ENCODE results near the gene MSL2. TPM values are rescaled to one million over a fixed set of nuclear protein-coding genes. Genes with fewer than 3 reads are reported as not detected.
"Not testable (repeated sequence)": the region's sequence is repeated elsewhere in the genome, so short reads cannot be mapped to it uniquely, and the experiment has no call there.

MSL2 gene
- total RNA-seq, 1 experiment from 2014 or later: 35.6 TPM

DNA sequence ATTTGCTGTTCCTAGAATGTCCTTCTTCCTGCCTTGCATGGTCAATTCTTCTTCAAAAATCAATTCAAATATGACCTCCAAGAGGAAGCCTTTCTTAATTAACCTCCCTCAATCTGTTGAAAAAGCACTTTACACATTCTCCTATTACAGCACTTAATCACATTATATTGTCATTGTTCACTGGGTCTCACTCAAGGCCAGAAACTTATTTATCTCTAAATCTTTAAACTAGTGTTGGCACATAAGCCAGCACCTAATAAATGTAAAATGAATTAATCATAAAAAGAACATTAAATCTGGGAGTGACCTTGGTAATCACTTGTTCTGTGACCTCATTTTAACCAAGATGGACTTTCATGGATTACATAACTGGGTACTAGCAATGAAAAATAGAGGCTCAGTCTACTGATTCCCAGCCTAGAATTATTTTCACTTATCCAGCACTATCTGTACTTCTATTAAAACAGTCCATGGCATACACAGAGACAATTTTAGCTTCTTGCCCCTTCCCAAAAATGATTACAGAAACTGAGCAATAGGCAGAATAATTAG, 22.1 kb downstream of the MSL2 start:
- ChIA-PET POLR2A (no interaction called here), CTCF (no interaction called here)
- BruUV-seq (replicated peaks): no TSS peak
- Histone ChIP-seq H3K27me3 (ENCODE audit: control insufficient read depth, insufficient read depth, low read length) (no peaks in the 10 kb centered on the region), H3K4me3 (ENCODE audit: low read depth in 2 of 2, low read length in 2 of 2) (no peak overlapping the region), H3K36me3 (ENCODE audit: control insufficient read depth, insufficient read depth, low read length) (no peaks in the 10 kb centered on the region), H3K9me3 (ENCODE audit: control insufficient read depth, insufficient read depth, low read depth, low read length) (no peaks in the 10 kb centered on the region), H3K4me1 (ENCODE audit: control insufficient read depth, insufficient read depth, low read length) (peaks cover 12% of the 10 kb centered on the region; the same call in 1 of the 2 replicates), H3K27ac (ENCODE audit: low read length) (no peak overlapping the region)
- DNase-seq (ENCODE audit: low read depth, low spot score) (no peak), ATAC-seq (no peak)
- TF ChIP-seq POLR2AphosphoS5 (IDR thresholded peaks at IDR 0.05; ENCODE audit: low read depth, low read length): no peak
- no peak for TF ChIP-seq SIN3A (IDR thresholded peaks at IDR 0.05; ENCODE audit: borderline replicate concordance, insufficient read depth, low read depth, low read length)
- TF ChIP-seq, protein P1, sequence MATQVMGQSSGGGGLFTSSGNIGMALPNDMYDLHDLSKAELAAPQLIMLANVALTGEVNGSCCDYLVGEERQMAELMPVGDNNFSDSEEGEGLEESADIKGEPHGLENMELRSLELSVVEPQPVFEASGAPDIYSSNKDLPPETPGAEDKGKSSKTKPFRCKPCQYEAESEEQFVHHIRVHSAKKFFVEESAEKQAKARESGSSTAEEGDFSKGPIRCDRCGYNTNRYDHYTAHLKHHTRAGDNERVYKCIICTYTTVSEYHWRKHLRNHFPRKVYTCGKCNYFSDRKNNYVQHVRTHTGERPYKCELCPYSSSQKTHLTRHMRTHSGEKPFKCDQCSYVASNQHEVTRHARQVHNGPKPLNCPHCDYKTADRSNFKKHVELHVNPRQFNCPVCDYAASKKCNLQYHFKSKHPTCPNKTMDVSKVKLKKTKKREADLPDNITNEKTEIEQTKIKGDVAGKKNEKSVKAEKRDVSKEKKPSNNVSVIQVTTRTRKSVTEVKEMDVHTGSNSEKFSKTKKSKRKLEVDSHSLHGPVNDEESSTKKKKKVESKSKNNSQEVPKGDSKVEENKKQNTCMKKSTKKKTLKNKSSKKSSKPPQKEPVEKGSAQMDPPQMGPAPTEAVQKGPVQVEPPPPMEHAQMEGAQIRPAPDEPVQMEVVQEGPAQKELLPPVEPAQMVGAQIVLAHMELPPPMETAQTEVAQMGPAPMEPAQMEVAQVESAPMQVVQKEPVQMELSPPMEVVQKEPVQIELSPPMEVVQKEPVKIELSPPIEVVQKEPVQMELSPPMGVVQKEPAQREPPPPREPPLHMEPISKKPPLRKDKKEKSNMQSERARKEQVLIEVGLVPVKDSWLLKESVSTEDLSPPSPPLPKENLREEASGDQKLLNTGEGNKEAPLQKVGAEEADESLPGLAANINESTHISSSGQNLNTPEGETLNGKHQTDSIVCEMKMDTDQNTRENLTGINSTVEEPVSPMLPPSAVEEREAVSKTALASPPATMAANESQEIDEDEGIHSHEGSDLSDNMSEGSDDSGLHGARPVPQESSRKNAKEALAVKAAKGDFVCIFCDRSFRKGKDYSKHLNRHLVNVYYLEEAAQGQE (IDR thresholded peaks at IDR 0.05; ENCODE audit: insufficient read depth in 1 of 2, low read depth in 2 of 2, low read length in 1 of 2): no peak
- TF ChIP-seq, protein P2, sequence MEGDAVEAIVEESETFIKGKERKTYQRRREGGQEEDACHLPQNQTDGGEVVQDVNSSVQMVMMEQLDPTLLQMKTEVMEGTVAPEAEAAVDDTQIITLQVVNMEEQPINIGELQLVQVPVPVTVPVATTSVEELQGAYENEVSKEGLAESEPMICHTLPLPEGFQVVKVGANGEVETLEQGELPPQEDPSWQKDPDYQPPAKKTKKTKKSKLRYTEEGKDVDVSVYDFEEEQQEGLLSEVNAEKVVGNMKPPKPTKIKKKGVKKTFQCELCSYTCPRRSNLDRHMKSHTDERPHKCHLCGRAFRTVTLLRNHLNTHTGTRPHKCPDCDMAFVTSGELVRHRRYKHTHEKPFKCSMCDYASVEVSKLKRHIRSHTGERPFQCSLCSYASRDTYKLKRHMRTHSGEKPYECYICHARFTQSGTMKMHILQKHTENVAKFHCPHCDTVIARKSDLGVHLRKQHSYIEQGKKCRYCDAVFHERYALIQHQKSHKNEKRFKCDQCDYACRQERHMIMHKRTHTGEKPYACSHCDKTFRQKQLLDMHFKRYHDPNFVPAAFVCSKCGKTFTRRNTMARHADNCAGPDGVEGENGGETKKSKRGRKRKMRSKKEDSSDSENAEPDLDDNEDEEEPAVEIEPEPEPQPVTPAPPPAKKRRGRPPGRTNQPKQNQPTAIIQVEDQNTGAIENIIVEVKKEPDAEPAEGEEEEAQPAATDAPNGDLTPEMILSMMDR (IDR thresholded peaks at IDR 0.05): no peak
- no peak for TF ChIP-seq TCF7L2 (IDR thresholded peaks at IDR 0.05; ENCODE audit: low read depth, low read length)
- intact Hi-C loops (cut with micrococcal nuclease; ENCODE audit: unreplicated experiment) (no loop called here), in situ Hi-C loops (cut with HindIII; ENCODE audit: low pct_unique_long_range_greater_than_20kb, low sequenced_read_pairs) (loop anchor here (5.0 kb wide), 1 partner anchor 33 kb away; no protein-coding TSS in a partner anchor)

DNA sequence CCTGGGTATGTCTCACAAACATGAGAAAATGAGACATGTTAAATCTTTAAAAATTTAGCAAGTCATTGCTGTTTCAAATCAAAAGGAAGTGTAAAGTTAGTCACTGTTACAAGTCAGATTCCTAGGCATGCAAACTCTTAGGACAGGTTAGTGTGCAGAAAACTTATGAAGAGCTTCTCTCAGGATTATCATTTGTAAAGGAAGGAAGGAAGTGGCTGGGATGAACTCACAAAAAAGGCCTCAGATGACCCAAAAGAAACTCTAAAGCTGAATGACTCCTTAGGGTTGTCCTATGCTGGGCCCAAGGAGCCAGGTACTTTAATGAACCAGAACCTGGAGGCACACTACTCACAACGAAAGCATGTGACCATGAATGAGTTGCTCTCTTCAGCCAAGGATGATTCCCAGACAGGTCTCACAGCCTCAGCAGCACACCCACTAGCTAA, 25.0 kb downstream of the MSL2 start:
- Histone ChIP-seq H3K9me3 (ENCODE audit: control insufficient read depth, insufficient read depth, low read depth, low read length) (no peaks in the 10 kb centered on the region), H3K4me1 (ENCODE audit: control insufficient read depth, insufficient read depth, low read length) (peaks cover 15% of the 10 kb centered on the region; the same call in 1 of the 2 replicates), H3K36me3 (ENCODE audit: control insufficient read depth, insufficient read depth, low read length) (no peaks in the 10 kb centered on the region), H3K4me3 (ENCODE audit: low read depth in 2 of 2, low read length in 2 of 2) (no peak overlapping the region), H3K27me3 (ENCODE audit: control insufficient read depth, insufficient read depth, low read length) (no peaks in the 10 kb centered on the region), H3K27ac (ENCODE audit: low read length) (no peak overlapping the region)
- TF ChIP-seq TCF7L2 (IDR thresholded peaks at IDR 0.05; ENCODE audit: low read depth, low read length): no peak
- TF ChIP-seq SIN3A (IDR thresholded peaks at IDR 0.05; ENCODE audit: borderline replicate concordance, insufficient read depth, low read depth, low read length): no peak
- TF ChIP-seq, protein P1 (IDR thresholded peaks at IDR 0.05; ENCODE audit: insufficient read depth in 1 of 2, low read depth in 2 of 2, low read length in 1 of 2): no peak
- TF ChIP-seq POLR2AphosphoS5 (IDR thresholded peaks at IDR 0.05; ENCODE audit: low read depth, low read length): no peak
- TF ChIP-seq, protein P2 (IDR thresholded peaks at IDR 0.05): no peak
- DNase-seq (ENCODE audit: low read depth, low spot score) (no peak), ATAC-seq (peak; percentile 72)
- in situ Hi-C loops (cut with HindIII; ENCODE audit: low pct_unique_long_range_greater_than_20kb, low sequenced_read_pairs) (loop anchor here (5.0 kb wide), 1 partner anchor 36 kb away; no protein-coding TSS in a partner anchor), intact Hi-C loops (cut with micrococcal nuclease; ENCODE audit: unreplicated experiment) (no loop called here)
- no TSS peak for BruUV-seq (replicated peaks)
- CTCF ChIA-PET: interaction anchor here (0.7 kb wide), 1 partner anchor 24 kb away, joined by 10 read pairs; no protein-coding TSS in a partner anchor
- POLR2A ChIA-PET: no interaction called here

DNA sequence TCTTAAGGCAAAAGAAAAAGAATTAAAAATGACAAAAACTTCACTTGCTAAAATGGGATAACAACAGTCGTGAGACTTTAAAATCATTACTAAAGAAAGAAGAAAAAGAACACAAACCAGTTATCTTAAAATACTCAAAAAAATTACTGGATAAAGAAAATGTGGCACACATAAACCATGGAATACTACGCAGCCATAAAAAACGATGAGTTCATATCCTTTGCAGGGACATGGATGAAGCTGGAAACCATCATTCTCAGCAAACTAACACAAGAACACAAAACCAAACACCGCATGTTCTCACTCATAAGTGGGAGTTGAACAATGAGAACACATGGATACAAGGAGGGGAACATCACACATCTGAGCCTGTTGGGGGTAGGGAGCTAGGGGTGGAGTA, 27.9 kb downstream of the MSL2 start:
- DNase-seq (ENCODE audit: low read depth, low spot score); H3K27ac ChIP-seq (ENCODE audit: low read length); H3K36me3 ChIP-seq (ENCODE audit: control insufficient read depth, insufficient read depth, low read length); BruUV-seq (replicated peaks); H3K27me3 ChIP-seq (ENCODE audit: control insufficient read depth, insufficient read depth, low read length); intact Hi-C loops (cut with micrococcal nuclease; ENCODE audit: unreplicated experiment); ATAC-seq; H3K9me3 ChIP-seq (ENCODE audit: control insufficient read depth, insufficient read depth, low read depth, low read length); H3K4me3 ChIP-seq (ENCODE audit: low read depth in 2 of 2, low read length in 2 of 2); in situ Hi-C loops (cut with HindIII; ENCODE audit: low pct_unique_long_range_greater_than_20kb, low sequenced_read_pairs); CTCF ChIA-PET: not testable (repeated sequence)
- POLR2A ChIA-PET: interaction anchor here (0.7 kb wide), 1 partner anchor 21 kb away, joined by 5 read pairs; no protein-coding TSS in a partner anchor
- peaks cover 10% of the 10 kb centered on the region; the same call in 1 of the 2 replicates for H3K4me1 ChIP-seq (ENCODE audit: control insufficient read depth, insufficient read depth, low read length)
